ENCODE results near the gene GNG12. TPM values are rescaled to one million over a fixed set of nuclear protein-coding genes. Genes with fewer than 3 reads are reported as not detected.
"Not testable (repeated sequence)": the region's sequence is repeated elsewhere in the genome, so short reads cannot be mapped to it uniquely, and the experiment has no call there.

GNG12 gene
- total RNA-seq, 2 experiments from 2014 or later = 0.04 TPM; not detected in 1

GRCh38 chr1:67659229-67659628 is 174.0 kb downstream of the GNG12 start:
- Mint-ChIP-seq H3K4me1 (no peaks in the 10 kb centered on the region), H3K27me3 (peaks cover 18% of the 10 kb centered on the region), H3K9me3 (no peaks in the 10 kb centered on the region), H3K27ac (no peak overlapping the region), H3K36me3 (ENCODE audit: low read depth) (no peaks in the 10 kb centered on the region), H3K4me3 (no peak overlapping the region)
- POLR2A ChIA-PET = interaction anchor here (0.6 kb wide), 1 partner anchor 461 kb away, joined by 3 read pairs; no protein-coding TSS in a partner anchor
- DNase-seq = no peak
- CTCF ChIA-PET = interaction anchor here (1.2 to 1.7 kb wide), 2 partner anchors 12 to 19 kb away, joined by 3 read pairs; no protein-coding TSS in a partner anchor

GRCh38 chr1:67657152-67657551 is 176.1 kb downstream of the GNG12 start:
- POLR2A ChIA-PET; H3K4me1 Mint-ChIP-seq; H3K36me3 Mint-ChIP-seq (ENCODE audit: low read depth); H3K27ac Mint-ChIP-seq; DNase-seq; H3K9me3 Mint-ChIP-seq; H3K4me3 Mint-ChIP-seq: not testable (repeated sequence)
- CTCF ChIA-PET = interaction anchor here (0.6 kb wide), 1 partner anchor 436 kb away, joined by 3 read pairs; no protein-coding TSS in a partner anchor
- peaks cover 14% of the 10 kb centered on the region for H3K27me3 Mint-ChIP-seq

- no peak overlapping the region for H3K4me3 Mint-ChIP-seq
- POLR2A ChIA-PET = no interaction called here
- CTCF ChIA-PET = no interaction called here
- no peaks in the 10 kb centered on the region for H3K36me3 Mint-ChIP-seq (ENCODE audit: low read depth)
- H3K27me3 Mint-ChIP-seq = peaks cover 9% of the 10 kb centered on the region
- no peak overlapping the region for H3K27ac Mint-ChIP-seq
- no peak for DNase-seq
- H3K4me1 Mint-ChIP-seq = no peaks in the 10 kb centered on the region
- H3K9me3 Mint-ChIP-seq = no peaks in the 10 kb centered on the region
Measured at GRCh38 chr1:67655581-67655980, 177.7 kb downstream of the GNG12 start.

GRCh38 chr1:67653304-67653703 is 180.0 kb downstream of the GNG12 start:
- Mint-ChIP-seq H3K4me3 (no peak overlapping the region), H3K27ac (no peak overlapping the region), H3K4me1 (no peaks in the 10 kb centered on the region), H3K27me3 (peaks cover 4% of the 10 kb centered on the region), H3K9me3 (no peaks in the 10 kb centered on the region), H3K36me3 (ENCODE audit: low read depth) (no peaks in the 10 kb centered on the region)
- no peak for DNase-seq
- POLR2A ChIA-PET = no interaction called here
- CTCF ChIA-PET = interaction anchor here (0.5 kb wide), 1 partner anchor 1677 kb away, joined by 3 read pairs; no protein-coding TSS in a partner anchor

- Mint-ChIP-seq H3K4me3 (no peak overlapping the region), H3K27ac (no peak overlapping the region), H3K27me3 (peaks cover 4% of the 10 kb centered on the region), H3K4me1 (no peaks in the 10 kb centered on the region), H3K9me3 (no peaks in the 10 kb centered on the region), H3K36me3 (ENCODE audit: low read depth) (no peaks in the 10 kb centered on the region)
- no peak for DNase-seq
- ChIA-PET POLR2A (no interaction called here), CTCF (no interaction called here)
Measured at GRCh38 chr1:67652800-67653199, 180.5 kb downstream of the GNG12 start.

Other genes starting within 250 kb of the GNG12 start
- 10 to 100 TPM; 14.2 to 16.6 TPM for gene GADD45A, start 148.3 kb downstream of the GNG12 start, total RNA-seq
- gene DIRAS3, start 217.2 kb upstream of the GNG12 start, total RNA-seq = not detected

Measured in activated CD4-positive, alpha-beta T cell treated with anti-CD3 and anti-CD28 coated beads, Interleukin-2, amount 10 ng/mL, durations not matched to agents 7 days and 5 days (primary cell).